WTC11 (cell line): ENCODE measurements around the gene DNM3. TPM values are rescaled to one million over a fixed set of nuclear protein-coding genes. Genes with fewer than 3 reads are reported as not detected.

ENCODE experiments used
- ATAC-seq: fragments of 200-7000 bp; cut with Tn5 transposase; 2 replicates; pipeline ENCODE4 v1.10.0; 2021; ENCODE audit warnings: mild to moderate bottlenecking, moderate library complexity
- CTCF ChIA-PET: fragments of 300-600 bp; sonication (Branson Sonifier 250); formaldehyde crosslinking; loops from one replicate; lab custom pipeline; 2021; ENCODE audit warnings: antibody characterized with exemption; lab: Charles Lee
- POLR2A ChIA-PET: fragments of 350-600 bp; sonication (Branson Sonifier 250); formaldehyde crosslinking; loops from one replicate; lab custom pipeline; 2021; ENCODE audit warnings: antibody characterized with exemption; lab: Charles Lee
- DNase-seq: peaks from one replicate; pipeline ENCODE4 v3.0.0; 2021; ENCODE audit warnings: low spot score
- H3K27ac Mint-ChIP-seq: 2 replicates; pipeline ENCODE4 v1.8.0; 2021; ENCODE audit warnings: mixed read lengths
- H3K27me3 Mint-ChIP-seq: 2 replicates; pipeline ENCODE4 v1.8.0; 2021; ENCODE audit warnings: low read depth, mild to moderate bottlenecking, moderate library complexity, mixed read lengths
- H3K36me3 Mint-ChIP-seq: 2 replicates; pipeline ENCODE4 v1.8.0; 2021; ENCODE audit warnings: mixed read lengths
- H3K4me1 Mint-ChIP-seq: 2 replicates; pipeline ENCODE4 v1.8.0; 2022; ENCODE audit warnings: mixed read lengths
- H3K4me3 Mint-ChIP-seq: 2 replicates; pipeline ENCODE4 v1.8.0; 2021; ENCODE audit warnings: mild to moderate bottlenecking, moderate library complexity, mixed read lengths
- H3K9me3 Mint-ChIP-seq: 2 replicates; pipeline ENCODE4 v1.8.0; 2021; ENCODE audit warnings: mixed read lengths
- ARID4B ChIP-seq: sonication (generic); formaldehyde crosslinking; IDR thresholded peaks from 2 replicates; pipeline ENCODE4 v1.8.0; 2023; ENCODE audit warnings: missing genetic modification reagents, mild to moderate bottlenecking, borderline replicate concordance
- ATF1 ChIP-seq: sonication (generic); formaldehyde crosslinking; IDR thresholded peaks from 2 replicates; pipeline ENCODE4 v1.8.1; 2023; ENCODE audit warnings: mild to moderate bottlenecking, moderate library complexity, missing genetic modification reagents
- ATF6 ChIP-seq: sonication (generic); formaldehyde crosslinking; IDR thresholded peaks from 2 replicates; pipeline ENCODE4 v1.8.1; 2023; ENCODE audit warnings: mild to moderate bottlenecking, missing genetic modification reagents
- CREB1 ChIP-seq: sonication (generic); formaldehyde crosslinking; IDR thresholded peaks from 2 replicates; pipeline ENCODE4 v1.8.0; 2023; ENCODE audit warnings: mild to moderate bottlenecking, missing genetic modification reagents
- CTCF ChIP-seq: fragments of 200-600 bp; IDR thresholded peaks from 2 replicates; pipeline ENCODE4 v1.8.0; 2022; ENCODE audit warnings: antibody characterized with exemption
- E2F1 ChIP-seq: sonication (generic); formaldehyde crosslinking; IDR thresholded peaks from 2 replicates; pipeline ENCODE4 v1.8.0; 2022; ENCODE audit warnings: mild to moderate bottlenecking, missing genetic modification reagents
- FOXJ3 ChIP-seq: sonication (generic); formaldehyde crosslinking; IDR thresholded peaks from 2 replicates; pipeline ENCODE4 v1.9.0; 2021; ENCODE audit warnings: missing genetic modification reagents, mild to moderate bottlenecking, borderline replicate concordance
- FOXP1 ChIP-seq: sonication (generic); formaldehyde crosslinking; IDR thresholded peaks from 2 replicates; pipeline ENCODE4 v1.8.0; 2022; ENCODE audit warnings: missing genetic modification reagents, mild to moderate bottlenecking, moderate library complexity, borderline replicate concordance
- FOXP4 ChIP-seq: sonication (generic); formaldehyde crosslinking; IDR thresholded peaks from 2 replicates; pipeline ENCODE4 v1.8.0; 2022; ENCODE audit warnings: mild to moderate bottlenecking, missing genetic modification reagents
- GTF2I ChIP-seq: fragments of 250-450 bp; sonication (Bioruptor Pico); conservative IDR thresholded peaks from 2 replicates; pipeline ENCODE4 v1.4.0; 2021; ENCODE audit warnings: mild to moderate bottlenecking
- MAX ChIP-seq: sonication (generic); formaldehyde crosslinking; IDR thresholded peaks from 2 replicates; pipeline ENCODE4 v1.8.0; 2022; ENCODE audit warnings: mild to moderate bottlenecking, missing genetic modification reagents
- NFATC4 ChIP-seq: fragments of 250-450 bp; sonication (Bioruptor Pico); IDR thresholded peaks from 2 replicates; pipeline ENCODE4 v1.9.0; 2021; ENCODE audit warnings: mild to moderate bottlenecking
- NR1H2 ChIP-seq: sonication (generic); formaldehyde crosslinking; IDR thresholded peaks from 2 replicates; pipeline ENCODE4 v1.9.0; 2021; ENCODE audit warnings: mild to moderate bottlenecking, moderate library complexity, missing genetic modification reagents
- PREB ChIP-seq: sonication (generic); formaldehyde crosslinking; IDR thresholded peaks from 2 replicates; pipeline ENCODE4 v1.8.1; 2022; ENCODE audit warnings: mild to moderate bottlenecking, missing genetic modification reagents, moderate library complexity, borderline replicate concordance
- TEAD1 ChIP-seq: sonication (generic); formaldehyde crosslinking; IDR thresholded peaks from 2 replicates; pipeline ENCODE4 v1.8.0; 2022; ENCODE audit warnings: mild to moderate bottlenecking, missing genetic modification reagents
- ZNF232 ChIP-seq: sonication (generic); formaldehyde crosslinking; IDR thresholded peaks from 2 replicates; pipeline ENCODE4 v1.8.0; 2022; ENCODE audit warnings: mild to moderate bottlenecking, missing genetic modification reagents
- ZNF416 ChIP-seq: fragments of 250-450 bp; sonication (Bioruptor Pico); IDR thresholded peaks from 2 replicates; pipeline ENCODE4 v1.9.0; 2021; ENCODE audit warnings: mild to moderate bottlenecking, inconsistent platforms
- ZNF425 ChIP-seq: fragments of 250-450 bp; sonication (Bioruptor Pico); conservative IDR thresholded peaks from 2 replicates; pipeline ENCODE4 v1.9.0; 2021; ENCODE audit warnings: mild to moderate bottlenecking
- total RNA-seq: library from RNA; stranded (reverse); gene quantifications from 3 replicates; pipeline ENCODE4 v1.2.3, GENCODE V29; 2021

Gene DNM3
- total RNA-seq, 1 experiment from 2014 or later, result 1.9 TPM

GRCh38 chr1:172357753-172358385 is 516.6 kb downstream of the DNM3 start:
- TF ChIP-seq ATF1, result no peak
- TF ChIP-seq NFATC4 (CRISPR knock-in tag), result no peak
- no peak for TF ChIP-seq ZNF416 (CRISPR knock-in tag)
- no peak for TF ChIP-seq E2F1 (CRISPR knock-in tag)
- no peak for TF ChIP-seq FOXJ3 (CRISPR knock-in tag)
- TF ChIP-seq FOXP1 (CRISPR knock-in tag), result no peak
- TF ChIP-seq TEAD1 (CRISPR knock-in tag), result no peak
- no peak for TF ChIP-seq CREB1 (CRISPR knock-in tag)
- TF ChIP-seq GTF2I (CRISPR knock-in tag), result no peak
- no peak for TF ChIP-seq ZNF232 (CRISPR knock-in tag)
- TF ChIP-seq MAX (CRISPR knock-in tag), result no peak
- no peak for TF ChIP-seq NR1H2
- no peak for TF ChIP-seq ARID4B (CRISPR knock-in tag)
- ChIA-PET CTCF (interaction anchor here (1.1 to 1.6 kb wide), 2 partner anchors 44 to 355 kb away, joined by 3 to 5 read pairs; no protein-coding TSS in a partner anchor), POLR2A (no interaction called here)
- Mint-ChIP-seq H3K9me3 (no peaks in the 10 kb centered on the region), H3K27ac (peak overlapping the region; percentile 75), H3K4me3 (no peak overlapping the region), H3K4me1 (peaks cover 38% of the 10 kb centered on the region), H3K27me3 (no peaks in the 10 kb centered on the region), H3K36me3 (no peaks in the 10 kb centered on the region)
- DNase-seq, result no peak
- no peak for ATAC-seq

GRCh38 chr1:172359491-172359999 is 518.2 kb downstream of the DNM3 start:
- Mint-ChIP-seq H3K9me3 (no peaks in the 10 kb centered on the region), H3K27me3 (no peaks in the 10 kb centered on the region), H3K27ac (0 out of 2 replicates have a peak overlapping the region, but pooled peaks have one; percentile 6), H3K4me1 (peaks cover 35% of the 10 kb centered on the region), H3K4me3 (no peak overlapping the region), H3K36me3 (no peaks in the 10 kb centered on the region)
- POLR2A ChIA-PET, result no interaction called here
- CTCF ChIA-PET, result interaction anchor here (1.8 to 2.3 kb wide), 2 partner anchors 17 to 40 kb away, joined by 6 to 7 read pairs; no protein-coding TSS in a partner anchor
- DNase-seq (no peak), ATAC-seq (no peak)
- TF ChIP-seq CTCF, result no peak
- no peak for TF ChIP-seq FOXP4
- no peak for TF ChIP-seq PREB (CRISPR knock-in tag)
- no peak for TF ChIP-seq ATF6 (CRISPR knock-in tag)
- TF ChIP-seq ZNF425 (CRISPR knock-in tag), result no peak
